ENCODE measurements around the gene TNFAIP3. TPM values are rescaled to one million over a fixed set of nuclear protein-coding genes. Genes with fewer than 3 reads are reported as not detected.

TNFAIP3 gene
- total and polyA plus RNA-seq, 2 of the 4 experiments (the other 2 are of a cell fraction) = 5.0 to 14.2 TPM

DNA sequence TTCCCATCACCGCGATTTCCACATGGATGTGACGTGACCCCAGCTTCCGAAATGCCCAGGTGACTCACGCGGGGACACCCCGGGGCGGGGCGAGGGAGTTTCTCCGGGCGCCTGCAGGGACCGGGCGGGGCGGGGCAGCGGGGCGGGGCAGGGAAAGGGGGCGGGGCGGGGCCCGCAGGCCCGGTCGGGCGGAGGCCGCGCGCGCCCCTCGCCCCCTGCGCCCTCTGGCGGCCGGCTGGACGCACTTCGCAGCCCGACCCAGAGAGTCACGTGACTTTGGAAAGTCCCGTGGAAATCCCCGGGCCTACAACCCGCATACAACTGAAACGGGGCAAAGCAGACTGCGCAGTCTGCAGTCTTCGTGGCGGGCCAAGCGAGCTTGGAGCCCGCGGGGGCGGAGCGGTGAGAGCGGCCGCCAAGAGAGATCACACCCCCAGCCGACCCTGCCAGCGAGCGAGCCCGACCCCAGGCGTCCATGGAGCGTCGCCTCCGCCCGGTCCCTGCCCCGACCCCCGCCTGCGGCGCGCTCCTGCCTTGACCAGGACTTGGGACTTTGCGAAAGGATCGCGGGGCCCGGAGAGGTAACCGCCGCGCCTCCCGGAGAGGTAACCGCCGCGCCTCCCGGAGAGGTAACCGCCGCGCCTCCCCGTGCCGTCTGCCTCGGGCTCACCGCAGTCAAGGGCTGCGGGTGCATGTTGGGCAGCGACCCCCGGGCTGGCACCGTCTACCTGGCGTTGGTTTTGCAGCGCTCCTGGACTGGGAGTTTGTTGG lies at the start of gene TNFAIP3 (continued):
- no peak for TF ChIP-seq NFE2L2 (IDR thresholded peaks at IDR 0.05; ENCODE audit: low read depth, low read length)
- TF ChIP-seq MXI1 (IDR thresholded peaks at IDR 0.05; ENCODE audit: borderline replicate concordance, low read depth, low read length) = no peak; the same call in 1 of the 2 replicates
- peak; percentile 83 for TF ChIP-seq BHLHE40 (IDR thresholded peaks at IDR 0.05; ENCODE audit: low read depth, low read length)
- TF ChIP-seq, protein P1, sequence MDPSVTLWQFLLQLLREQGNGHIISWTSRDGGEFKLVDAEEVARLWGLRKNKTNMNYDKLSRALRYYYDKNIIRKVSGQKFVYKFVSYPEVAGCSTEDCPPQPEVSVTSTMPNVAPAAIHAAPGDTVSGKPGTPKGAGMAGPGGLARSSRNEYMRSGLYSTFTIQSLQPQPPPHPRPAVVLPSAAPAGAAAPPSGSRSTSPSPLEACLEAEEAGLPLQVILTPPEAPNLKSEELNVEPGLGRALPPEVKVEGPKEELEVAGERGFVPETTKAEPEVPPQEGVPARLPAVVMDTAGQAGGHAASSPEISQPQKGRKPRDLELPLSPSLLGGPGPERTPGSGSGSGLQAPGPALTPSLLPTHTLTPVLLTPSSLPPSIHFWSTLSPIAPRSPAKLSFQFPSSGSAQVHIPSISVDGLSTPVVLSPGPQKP (IDR thresholded peaks at IDR 0.05; ENCODE audit: borderline replicate concordance, low read depth, low read length) = no peak

DNA sequence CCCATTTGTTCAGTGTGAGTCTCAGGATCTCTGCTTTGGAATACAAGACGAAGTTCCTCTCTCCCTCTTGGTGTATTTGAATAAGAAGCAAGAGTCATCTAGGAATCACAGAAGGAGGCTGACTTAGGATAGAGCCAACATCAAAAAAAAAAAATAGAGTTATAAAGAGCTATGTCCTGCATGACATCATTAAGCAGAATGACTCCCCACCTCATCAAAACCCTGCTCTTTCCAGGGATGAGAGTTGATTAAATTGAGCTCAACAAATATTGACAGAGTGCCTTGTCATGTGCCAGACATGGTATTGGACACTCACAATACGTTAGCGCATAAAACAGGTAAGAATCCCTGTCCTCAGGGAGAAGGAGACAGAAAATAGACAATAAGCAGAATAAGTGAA lies 48.6 kb upstream of the TNFAIP3 start:
- Histone ChIP-seq H3K56ac (ENCODE audit: extremely low read depth, insufficient read depth, low read length) (no peak overlapping the region), H4K5ac (ENCODE audit: low read depth, low read length) (no peak overlapping the region; the same call in 1 of the 2 replicates), H2BK15ac (ENCODE audit: low read depth, low read length) (no peak overlapping the region), H3K36me3 (ENCODE audit: control insufficient read depth, insufficient read depth, low read length) (no peaks in the 10 kb centered on the region), H2AK5ac (ENCODE audit: low read depth, low read length) (no peak overlapping the region), H2BK5ac (ENCODE audit: low read depth, low read length, poor library complexity, severe bottlenecking) (no peak overlapping the region), H3K27ac (ENCODE audit: insufficient read depth, low read length) (no peak overlapping the region), H3K23ac (ENCODE audit: low read depth, low read length) (no peak overlapping the region), H2AFZ (replicated peaks; ENCODE audit: low read length, poor library complexity) (no peak overlapping the region), H3K9me1 (ENCODE audit: insufficient read depth, low read length) (peaks cover 3% of the 10 kb centered on the region), H3K4ac (ENCODE audit: low read depth, low read length) (no peak overlapping the region), H4K91ac (ENCODE audit: insufficient read depth, low read depth, low read length) (no peak overlapping the region; the same call in 1 of the 2 replicates), H3K4me3 (ENCODE audit: insufficient read depth, low read depth, low read length) (no peak overlapping the region), H3K9me3 (ENCODE audit: control insufficient read depth, insufficient read depth, low read length) (no peaks in the 10 kb centered on the region), H4K20me1 (ENCODE audit: insufficient read depth, low read length) (no peaks in the 10 kb centered on the region), H3K79me1 (ENCODE audit: low read depth in 1 of 2, low read length in 2 of 2) (no peaks in the 10 kb centered on the region), H2BK20ac (ENCODE audit: low read depth, low read length) (no peak overlapping the region), H3K27me3 (ENCODE audit: control insufficient read depth, insufficient read depth, low read length) (no peaks in the 10 kb centered on the region), H2AK9ac (replicated peaks; ENCODE audit: low read depth, low read length, poor library complexity) (no peak overlapping the region), H3K14ac (replicated peaks; ENCODE audit: low read depth, low read length) (no peak overlapping the region), H3K9ac (ENCODE audit: low read depth, low read length) (no peak overlapping the region), H3K4me2 (ENCODE audit: low read depth, low read length) (no peak overlapping the region), H3K18ac (ENCODE audit: low read depth, low read length) (no peak overlapping the region; the same call in 1 of the 2 replicates), H4K8ac (ENCODE audit: low read depth in 2 of 2, low read length in 2 of 2) (no peak overlapping the region), H3K4me1 (ENCODE audit: control insufficient read depth, insufficient read depth, low read length) (peaks cover 3% of the 10 kb centered on the region; the same call in 1 of the 2 replicates), H2BK120ac (ENCODE audit: low read depth, low read length) (no peak overlapping the region)
- DNase-seq (no peak), ATAC-seq (ENCODE audit: low read depth) (no peak)
- CTCF ChIA-PET = no interaction called here
- intact Hi-C loops (cut with micrococcal nuclease) = no loop called here
- no CpG with 5 or more reads among the region's 3 CpGs for WGBS, 2 experiments (ENCODE audit: extremely low coverage in 2 of 2, insufficient read length in 1 of 2)
- dilution Hi-C loops (cut with HindIII; ENCODE audit: low sequenced_read_pairs, unreplicated experiment) = no loop called here
- no peak for TF ChIP-seq CHD1 (IDR thresholded peaks at IDR 0.05; ENCODE audit: low read depth, low read length)
- no peak for TF ChIP-seq MXI1 (IDR thresholded peaks at IDR 0.05; ENCODE audit: borderline replicate concordance, low read depth, low read length)
- no peak for TF ChIP-seq NFE2L2 (IDR thresholded peaks at IDR 0.05; ENCODE audit: low read depth, low read length)
- TF ChIP-seq, protein P1 (IDR thresholded peaks at IDR 0.05; ENCODE audit: borderline replicate concordance, low read depth, low read length) = no peak
- no TSS peak for BruUV-seq (replicated peaks)
- in situ Hi-C loops (cut with MboI; ENCODE audit: low sequenced_read_pairs) = no loop called here
- POLR2A ChIA-PET (ENCODE audit: unreplicated experiment) = no interaction called here
